ENCODE results near the gene UBE2Z. TPM values are rescaled to one million over a fixed set of nuclear protein-coding genes. Genes with fewer than 3 reads are reported as not detected.
"Not testable (repeated sequence)": the region's sequence is repeated elsewhere in the genome, so short reads cannot be mapped to it uniquely, and the experiment has no call there.

The UBE2Z gene
- total RNA-seq, 1 donor from 2014 or later = 102 TPM

DNA sequence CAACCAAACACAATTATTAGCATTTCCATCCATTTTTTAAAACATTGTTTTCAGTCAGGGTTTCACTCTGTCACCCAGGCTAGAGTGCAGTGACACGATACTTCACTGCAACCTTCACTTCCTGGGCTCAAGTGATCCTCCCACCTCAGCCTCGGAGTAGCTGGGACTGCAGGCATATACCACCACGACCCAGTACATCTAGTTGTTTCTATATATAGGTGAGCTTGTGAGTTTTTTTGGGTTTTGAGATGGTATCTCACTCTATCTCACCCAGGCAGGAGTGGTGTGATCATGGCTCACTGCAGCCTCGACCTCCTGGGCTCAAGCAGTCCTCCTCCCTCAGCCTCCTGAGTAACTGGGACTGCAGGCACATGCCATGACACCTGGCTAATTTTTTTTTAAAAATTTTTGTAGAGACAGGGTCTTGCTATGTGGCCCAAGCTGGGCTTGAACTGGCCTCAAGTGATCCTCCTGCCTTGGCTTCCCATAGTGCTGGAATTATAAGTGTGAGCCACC lies 37.1 kb upstream of the UBE2Z start:
- Mint-ChIP-seq H3K9me3 (ENCODE audit: unreplicated experiment) (no peaks in the 10 kb centered on the region), H3K36me3 (ENCODE audit: unreplicated experiment) (peaks cover under 1% of the 10 kb centered on the region), H3K27ac (ENCODE audit: unreplicated experiment) (no peak overlapping the region), H3K4me1 (ENCODE audit: unreplicated experiment) (peaks cover 7% of the 10 kb centered on the region), H3K27me3 (ENCODE audit: unreplicated experiment) (peaks cover 17% of the 10 kb centered on the region), H3K4me3 (ENCODE audit: unreplicated experiment) (no peak overlapping the region)
- no peak for DNase-seq (ENCODE audit: extremely low spot score, unreplicated experiment)
- TF ChIP-seq, protein P1, sequence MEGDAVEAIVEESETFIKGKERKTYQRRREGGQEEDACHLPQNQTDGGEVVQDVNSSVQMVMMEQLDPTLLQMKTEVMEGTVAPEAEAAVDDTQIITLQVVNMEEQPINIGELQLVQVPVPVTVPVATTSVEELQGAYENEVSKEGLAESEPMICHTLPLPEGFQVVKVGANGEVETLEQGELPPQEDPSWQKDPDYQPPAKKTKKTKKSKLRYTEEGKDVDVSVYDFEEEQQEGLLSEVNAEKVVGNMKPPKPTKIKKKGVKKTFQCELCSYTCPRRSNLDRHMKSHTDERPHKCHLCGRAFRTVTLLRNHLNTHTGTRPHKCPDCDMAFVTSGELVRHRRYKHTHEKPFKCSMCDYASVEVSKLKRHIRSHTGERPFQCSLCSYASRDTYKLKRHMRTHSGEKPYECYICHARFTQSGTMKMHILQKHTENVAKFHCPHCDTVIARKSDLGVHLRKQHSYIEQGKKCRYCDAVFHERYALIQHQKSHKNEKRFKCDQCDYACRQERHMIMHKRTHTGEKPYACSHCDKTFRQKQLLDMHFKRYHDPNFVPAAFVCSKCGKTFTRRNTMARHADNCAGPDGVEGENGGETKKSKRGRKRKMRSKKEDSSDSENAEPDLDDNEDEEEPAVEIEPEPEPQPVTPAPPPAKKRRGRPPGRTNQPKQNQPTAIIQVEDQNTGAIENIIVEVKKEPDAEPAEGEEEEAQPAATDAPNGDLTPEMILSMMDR (IDR thresholded peaks at IDR 0.05) = no peak

DNA sequence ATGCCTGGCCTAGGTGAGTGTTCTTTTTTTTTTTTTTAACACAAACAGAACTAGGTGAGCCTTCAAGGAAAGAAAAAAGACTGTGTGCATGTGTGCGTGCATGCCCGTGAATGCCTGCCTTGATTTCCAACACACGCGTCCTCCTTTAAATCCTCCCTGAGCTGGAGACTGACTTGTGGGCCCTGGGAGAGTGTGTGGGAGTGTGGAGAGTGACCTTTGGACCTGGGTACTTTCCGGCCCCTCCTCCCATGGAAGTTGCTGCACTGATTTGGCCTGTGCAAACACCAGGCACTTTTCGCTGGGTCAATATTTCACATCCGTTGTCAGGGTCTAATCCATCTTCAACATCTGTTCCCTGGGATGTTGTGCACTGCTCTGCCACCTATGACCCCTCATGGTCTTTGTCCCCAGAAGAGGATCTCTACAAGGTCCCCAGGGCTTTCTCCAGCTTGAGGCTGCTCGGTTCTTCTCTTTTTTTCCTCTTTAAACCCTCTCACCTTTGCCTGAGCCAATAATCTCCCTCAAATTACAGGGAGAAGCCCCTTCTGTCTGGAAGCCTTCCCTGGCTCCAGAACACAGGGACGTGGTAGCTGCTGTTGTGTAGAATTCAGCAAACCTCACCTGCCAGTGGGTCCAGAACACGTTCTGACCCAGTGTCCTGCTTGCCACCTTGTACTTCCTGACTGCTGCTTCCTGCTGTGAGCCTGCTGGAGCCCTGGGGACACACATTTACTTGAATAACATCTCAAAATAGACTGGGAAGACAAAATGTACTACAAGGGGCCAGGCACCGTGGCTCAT lies 36.5 kb upstream of the UBE2Z start:
- no peak overlapping the region for H3K27ac Mint-ChIP-seq (ENCODE audit: unreplicated experiment)
- H3K9me3 Mint-ChIP-seq (ENCODE audit: unreplicated experiment) = no peaks in the 10 kb centered on the region
- no peak overlapping the region for H3K4me3 Mint-ChIP-seq (ENCODE audit: unreplicated experiment)
- TF ChIP-seq, protein P1 (IDR thresholded peaks at IDR 0.05) = no peak
- DNase-seq (ENCODE audit: extremely low spot score, unreplicated experiment) = no peak
- H3K4me1 Mint-ChIP-seq (ENCODE audit: unreplicated experiment) = peaks cover 7% of the 10 kb centered on the region
- H3K36me3 Mint-ChIP-seq (ENCODE audit: unreplicated experiment) = no peaks in the 10 kb centered on the region
- H3K27me3 Mint-ChIP-seq (ENCODE audit: unreplicated experiment) = peaks cover 17% of the 10 kb centered on the region

DNA sequence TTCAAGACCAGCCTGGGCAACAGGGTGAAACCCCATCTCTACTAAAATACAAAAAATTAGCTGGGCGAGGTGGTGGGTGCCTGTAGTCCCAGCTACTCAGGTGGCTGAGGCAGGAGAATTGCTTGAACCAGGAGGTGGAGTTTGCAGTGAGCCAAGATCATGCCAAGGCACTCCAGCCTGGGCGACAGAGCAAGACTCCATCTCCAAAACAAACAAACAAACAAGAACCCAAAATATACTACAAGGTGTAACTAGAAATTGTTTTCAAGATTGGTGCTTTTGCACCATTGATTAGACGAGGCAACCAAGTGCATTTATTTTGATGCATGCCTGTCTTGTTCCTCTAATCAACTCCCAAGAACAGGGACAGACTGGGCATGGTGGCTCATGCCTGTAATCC lies 35.8 kb upstream of the UBE2Z start:
- H3K36me3 Mint-ChIP-seq (ENCODE audit: unreplicated experiment); H3K27ac Mint-ChIP-seq (ENCODE audit: unreplicated experiment); DNase-seq (ENCODE audit: extremely low spot score, unreplicated experiment); H3K4me1 Mint-ChIP-seq (ENCODE audit: unreplicated experiment); H3K9me3 Mint-ChIP-seq (ENCODE audit: unreplicated experiment); H3K4me3 Mint-ChIP-seq (ENCODE audit: unreplicated experiment): not testable (repeated sequence)
- peaks cover 18% of the 10 kb centered on the region for H3K27me3 Mint-ChIP-seq (ENCODE audit: unreplicated experiment)

DNA sequence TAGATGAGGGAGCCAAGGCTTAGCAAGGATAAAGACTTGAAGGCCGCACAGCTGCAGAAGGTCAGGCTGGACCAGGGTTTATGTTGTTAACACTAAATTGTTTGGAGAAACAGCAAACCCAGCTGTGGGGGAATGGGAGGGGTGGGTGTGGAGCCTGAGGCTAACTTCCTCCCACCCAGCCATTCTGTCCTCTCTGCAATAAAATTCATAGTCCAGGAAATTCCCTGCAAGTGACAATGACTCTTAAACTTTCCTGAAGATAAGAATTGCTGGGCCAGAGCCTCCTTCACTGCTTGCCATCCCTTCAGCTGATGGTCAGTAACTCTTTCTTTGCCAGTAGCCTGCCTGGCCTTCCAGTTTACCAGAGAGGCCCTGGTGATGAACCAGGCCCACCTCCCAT lies 35.0 kb upstream of the UBE2Z start:
- H3K27me3 Mint-ChIP-seq (ENCODE audit: unreplicated experiment) = peaks cover 19% of the 10 kb centered on the region

DNA sequence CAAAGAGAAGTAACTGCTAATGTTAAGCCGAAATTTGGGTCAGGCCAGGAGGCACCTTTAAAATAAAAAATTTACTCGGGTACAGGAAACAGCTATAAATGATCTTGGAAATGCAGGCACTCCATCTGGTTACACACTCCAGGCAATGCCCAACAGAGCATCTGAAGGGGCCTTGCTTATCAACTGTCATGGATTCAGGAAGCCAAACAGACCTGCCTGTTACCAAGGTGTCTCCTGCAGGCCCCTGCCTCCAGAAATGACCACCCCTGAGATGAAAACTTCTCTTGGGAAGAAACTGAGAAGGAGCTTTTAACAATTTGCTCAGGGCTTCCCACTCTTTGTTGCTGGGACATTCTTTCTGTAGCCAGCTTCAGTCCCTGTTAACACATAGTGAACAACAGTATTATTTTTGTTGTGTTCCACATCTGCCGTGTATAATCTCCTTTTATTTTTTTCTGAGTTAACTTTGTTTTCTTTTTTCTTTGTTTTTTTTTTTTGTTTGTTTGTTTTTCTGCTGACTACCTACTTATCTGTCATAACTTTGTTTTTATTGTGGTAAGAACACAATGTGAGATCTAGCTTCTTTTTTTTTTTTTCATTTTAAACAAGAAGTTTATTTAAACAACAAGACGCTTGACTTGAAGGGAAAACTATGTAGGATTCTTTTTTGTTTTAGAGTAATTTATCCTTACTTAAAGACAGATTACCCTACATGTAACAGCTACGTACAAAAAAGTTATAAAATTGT lies 34.3 kb upstream of the UBE2Z start:
- Mint-ChIP-seq H3K9me3 (ENCODE audit: unreplicated experiment) (no peaks in the 10 kb centered on the region), H3K27me3 (ENCODE audit: unreplicated experiment) (peaks cover 19% of the 10 kb centered on the region), H3K4me1 (ENCODE audit: unreplicated experiment) (peaks cover 7% of the 10 kb centered on the region), H3K4me3 (ENCODE audit: unreplicated experiment) (no peak overlapping the region), H3K27ac (ENCODE audit: unreplicated experiment) (no peak overlapping the region), H3K36me3 (ENCODE audit: unreplicated experiment) (no peaks in the 10 kb centered on the region)
- no peak for DNase-seq (ENCODE audit: extremely low spot score, unreplicated experiment)
- TF ChIP-seq, protein P1 (IDR thresholded peaks at IDR 0.05) = no peak

More for the DNA sequence above, 35.0 kb upstream of the UBE2Z start:
- no peaks in the 10 kb centered on the region for H3K9me3 Mint-ChIP-seq (ENCODE audit: unreplicated experiment)
- no peaks in the 10 kb centered on the region for H3K36me3 Mint-ChIP-seq (ENCODE audit: unreplicated experiment)
- no peak for DNase-seq (ENCODE audit: extremely low spot score, unreplicated experiment)
- peaks cover 7% of the 10 kb centered on the region for H3K4me1 Mint-ChIP-seq (ENCODE audit: unreplicated experiment)
- TF ChIP-seq, protein P1 (IDR thresholded peaks at IDR 0.05) = no peak
- H3K27ac Mint-ChIP-seq (ENCODE audit: unreplicated experiment) = no peak overlapping the region
- no peak overlapping the region for H3K4me3 Mint-ChIP-seq (ENCODE audit: unreplicated experiment)
